ENCODE results near the gene NAT14.
"Not testable (repeated sequence)": the region's sequence is repeated elsewhere in the genome, so short reads cannot be mapped to it uniquely, and the experiment has no call there.

Gene NAT14

DNA sequence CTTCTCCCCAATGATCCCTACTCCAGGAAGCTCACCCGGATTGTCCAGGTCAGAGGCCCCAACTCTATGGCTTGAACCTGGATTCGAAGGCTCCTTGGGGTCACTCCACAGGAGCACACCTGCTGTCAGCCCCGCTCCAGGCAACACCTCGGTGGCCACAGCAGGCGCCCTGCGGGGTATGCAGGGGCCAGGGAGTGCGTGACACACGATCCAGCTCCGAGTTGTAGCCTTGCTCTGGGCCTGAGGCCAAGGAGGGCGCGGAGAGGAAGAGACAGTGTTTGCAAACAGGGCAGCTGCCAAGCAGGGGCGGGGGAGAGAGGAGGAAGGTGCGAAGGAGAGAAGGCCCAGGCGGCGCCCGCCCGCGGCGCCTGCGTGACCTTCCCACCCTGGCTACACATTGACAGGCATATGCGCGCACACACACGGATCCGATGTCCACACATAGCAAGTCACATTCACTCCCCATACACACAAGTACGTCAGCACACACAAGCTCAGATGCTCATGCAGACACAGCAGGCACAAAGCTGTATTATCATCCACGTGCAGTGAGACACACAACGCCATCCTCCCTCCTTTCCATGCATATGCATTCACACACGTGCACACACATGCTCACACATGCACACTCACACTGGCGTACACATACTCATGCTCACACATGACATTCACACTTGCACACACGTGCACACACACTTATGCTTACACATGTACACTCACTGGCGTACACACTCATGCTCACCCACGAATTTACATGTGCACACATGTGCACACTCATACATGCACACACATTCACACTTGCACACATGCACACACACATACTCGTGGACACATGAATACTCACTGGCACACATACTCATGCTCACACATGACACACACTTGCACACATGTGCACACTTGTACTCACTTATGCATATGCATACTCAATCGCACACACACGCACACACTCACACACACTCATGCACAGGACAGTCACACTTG lies 41.5 kb downstream of the NAT14 start:
- TF ChIP-seq, protein P1, sequence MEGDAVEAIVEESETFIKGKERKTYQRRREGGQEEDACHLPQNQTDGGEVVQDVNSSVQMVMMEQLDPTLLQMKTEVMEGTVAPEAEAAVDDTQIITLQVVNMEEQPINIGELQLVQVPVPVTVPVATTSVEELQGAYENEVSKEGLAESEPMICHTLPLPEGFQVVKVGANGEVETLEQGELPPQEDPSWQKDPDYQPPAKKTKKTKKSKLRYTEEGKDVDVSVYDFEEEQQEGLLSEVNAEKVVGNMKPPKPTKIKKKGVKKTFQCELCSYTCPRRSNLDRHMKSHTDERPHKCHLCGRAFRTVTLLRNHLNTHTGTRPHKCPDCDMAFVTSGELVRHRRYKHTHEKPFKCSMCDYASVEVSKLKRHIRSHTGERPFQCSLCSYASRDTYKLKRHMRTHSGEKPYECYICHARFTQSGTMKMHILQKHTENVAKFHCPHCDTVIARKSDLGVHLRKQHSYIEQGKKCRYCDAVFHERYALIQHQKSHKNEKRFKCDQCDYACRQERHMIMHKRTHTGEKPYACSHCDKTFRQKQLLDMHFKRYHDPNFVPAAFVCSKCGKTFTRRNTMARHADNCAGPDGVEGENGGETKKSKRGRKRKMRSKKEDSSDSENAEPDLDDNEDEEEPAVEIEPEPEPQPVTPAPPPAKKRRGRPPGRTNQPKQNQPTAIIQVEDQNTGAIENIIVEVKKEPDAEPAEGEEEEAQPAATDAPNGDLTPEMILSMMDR (IDR thresholded peaks at IDR 0.05; ENCODE audit: borderline replicate concordance, insufficient read depth, low read depth, low read length), result no peak
- no peak overlapping the region for H3K4me3 ChIP-seq (ENCODE audit: low read depth, low read length)

GRCh38 chr19:55527197-55528029 lies 42.4 kb downstream of the NAT14 start:
- TF ChIP-seq, protein P1 (IDR thresholded peaks at IDR 0.05; ENCODE audit: borderline replicate concordance, insufficient read depth, low read depth, low read length), result no peak
- no peak overlapping the region for H3K4me3 ChIP-seq (ENCODE audit: low read depth, low read length)

GRCh38 chr19:55528030-55528803 lies 43.2 kb downstream of the NAT14 start:
- TF ChIP-seq, protein P1 (IDR thresholded peaks at IDR 0.05; ENCODE audit: borderline replicate concordance, insufficient read depth, low read depth, low read length), result no peak

GRCh38 chr19:55529636-55530234 lies 44.7 kb downstream of the NAT14 start:
- no peak overlapping the region for H3K4me3 ChIP-seq (ENCODE audit: low read depth, low read length)
- TF ChIP-seq, protein P1 (IDR thresholded peaks at IDR 0.05; ENCODE audit: borderline replicate concordance, insufficient read depth, low read depth, low read length), result no peak

More at GRCh38 chr19:55528030-55528803, 43.2 kb downstream of the NAT14 start:
- no peak overlapping the region for H3K4me3 ChIP-seq (ENCODE audit: low read depth, low read length)

- TF ChIP-seq, protein P1 (IDR thresholded peaks at IDR 0.05; ENCODE audit: borderline replicate concordance, insufficient read depth, low read depth, low read length), result no peak
- no peak overlapping the region for H3K4me3 ChIP-seq (ENCODE audit: low read depth, low read length)
These were observed 46.0 kb downstream of the NAT14 start for GRCh38 chr19:55530996-55531395.

- not testable (repeated sequence) for H3K4me3 ChIP-seq (ENCODE audit: low read depth, low read length)
These were observed 49.3 kb downstream of the NAT14 start for GRCh38 chr19:55534280-55534679.

Measured in GM12875 (cell line).